Peyer's patch (tissue), 4 donors: ENCODE results near the gene S100A2.

ENCODE experiments used
- CTCF ChIP-seq, 6 experiments: fragments of 450-650 bp in 4 of 6; fragments of 200-600 bp in 2 of 6; sonication (generic) in 1 of 6; IDR thresholded peaks; one replicate each; pipeline ENCODE4 v1.5.1; 2017 to 2019; ENCODE audit warnings: antibody characterized with exemption in 6 of 6, mild to moderate bottlenecking in 3 of 6, moderate library complexity in 1 of 6
- POLR2A ChIP-seq, 2 donors: fragments of 450-650 bp; IDR thresholded peaks; one replicate each; pipeline ENCODE4 v1.5.1; 2017; ENCODE audit warnings: antibody characterized with exemption in 2 of 2, mild to moderate bottlenecking in 2 of 2, moderate library complexity in 2 of 2

GRCh38 chr1:153572569-153573015 is 6.9 kb upstream of the S100A2 start:
- TF ChIP-seq CTCF (IDR thresholded peaks at IDR 0.05) (peak in 5 of 6 experiments; percentile 51 to 97 (median 92)), POLR2A (IDR thresholded peaks at IDR 0.05) (peak in 1 of 2 donors; percentile 21)
